HG02938 (cell line): ENCODE measurements around the gene JDP2.

Experiments
- ATAC-seq: cut with Tn5 transposase; IDR thresholded peaks from one replicate; pipeline ENCODE4 v1.9.1; 2021; ENCODE audit warnings: mild to moderate bottlenecking, moderate library complexity; ENCODE audit not compliant: unreplicated experiment

JDP2 gene

DNA sequence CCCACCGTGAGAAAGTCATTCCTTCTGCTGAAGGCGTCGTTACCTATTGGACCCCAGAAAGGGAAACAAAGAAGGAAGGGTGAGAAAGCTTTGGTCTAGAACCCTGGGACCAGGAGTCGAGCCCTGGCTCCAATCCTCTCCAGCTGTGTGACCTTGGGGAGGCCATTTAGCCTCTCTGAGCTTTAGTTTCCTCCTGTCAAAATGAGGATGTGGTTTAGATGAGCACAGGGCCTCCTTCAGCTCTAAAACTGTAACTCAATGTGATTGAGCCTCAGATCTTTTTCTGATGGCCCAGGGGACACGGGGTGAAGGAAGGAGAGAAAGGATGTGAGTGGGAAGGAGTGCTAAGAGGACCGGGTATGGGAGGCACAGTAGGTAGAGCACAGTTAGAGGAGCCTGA lies 7.7 kb downstream of the JDP2 start:
- no peak for ATAC-seq

DNA sequence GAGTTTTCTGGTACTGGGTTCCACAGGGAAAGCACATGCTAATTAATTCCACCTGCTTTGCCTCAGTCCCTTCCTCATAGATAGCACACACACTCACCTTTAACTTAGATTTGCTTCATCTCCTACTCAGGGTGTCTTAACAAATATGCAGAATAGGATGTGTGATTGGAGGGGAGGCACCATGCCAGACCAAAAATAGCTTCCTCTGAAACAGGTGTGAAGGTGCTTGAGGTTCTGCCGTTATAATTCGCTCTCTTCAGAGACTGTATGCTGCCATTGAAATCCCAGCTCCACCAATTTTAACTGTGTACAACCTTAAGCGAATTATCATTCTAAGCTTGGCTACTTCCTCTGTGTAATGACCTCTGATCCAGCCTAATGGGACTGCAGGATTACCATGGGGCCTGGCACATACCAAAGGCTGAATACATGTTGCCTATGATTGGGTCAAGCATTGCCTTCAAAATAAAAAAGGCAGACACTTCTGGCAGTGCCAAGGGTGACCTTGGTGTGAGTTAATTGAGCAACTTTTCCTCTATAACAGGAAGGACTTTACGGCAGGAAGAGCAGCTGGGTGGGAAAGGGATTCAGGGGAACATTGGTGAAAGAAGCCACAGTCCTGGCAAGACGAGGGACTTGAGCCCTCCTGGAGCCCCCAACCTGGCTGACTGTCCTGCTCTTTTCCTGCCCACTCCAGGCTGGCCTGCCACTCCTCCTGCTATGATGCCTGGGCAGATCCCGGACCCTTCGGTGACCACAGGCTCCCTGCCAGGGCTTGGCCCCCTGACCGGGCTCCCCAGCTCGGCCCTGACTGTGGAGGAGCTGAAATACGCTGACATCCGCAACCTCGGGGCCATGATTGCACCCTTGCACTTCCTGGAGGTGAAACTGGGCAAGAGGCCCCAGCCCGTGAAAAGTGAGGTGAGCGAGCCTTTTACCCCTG lies 9.7 kb downstream of the JDP2 start:
- ATAC-seq = no peak

DNA sequence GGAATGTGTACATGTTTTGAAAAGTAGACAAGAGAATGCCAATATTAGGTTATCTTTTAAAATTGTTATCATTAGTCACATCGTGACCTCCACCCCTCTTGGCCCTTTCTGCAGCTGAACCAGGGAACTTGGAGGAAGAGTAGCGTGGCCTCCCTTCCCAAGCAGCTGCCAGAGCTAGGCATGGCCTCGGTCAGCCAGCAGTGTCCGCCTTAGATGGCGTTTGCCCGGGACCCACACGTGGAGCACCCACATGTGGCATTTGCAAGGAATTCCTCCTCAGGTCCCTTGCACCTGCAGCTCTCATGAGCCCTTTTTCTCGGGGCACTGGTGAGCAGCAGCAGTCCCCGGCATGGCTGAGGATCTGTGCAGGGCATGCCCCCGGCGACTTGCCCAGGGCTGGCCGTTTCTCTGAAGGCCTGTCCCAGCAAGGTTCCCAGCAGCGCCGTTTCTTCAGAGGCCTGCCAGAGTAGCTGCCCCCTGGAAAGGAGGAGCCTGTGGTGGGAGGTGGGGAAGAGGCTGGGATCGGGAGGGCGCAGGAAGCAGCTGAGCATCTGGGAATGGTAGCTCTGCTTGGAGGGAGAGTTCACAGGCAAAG lies 10.8 kb downstream of the JDP2 start:
- no peak for ATAC-seq

DNA sequence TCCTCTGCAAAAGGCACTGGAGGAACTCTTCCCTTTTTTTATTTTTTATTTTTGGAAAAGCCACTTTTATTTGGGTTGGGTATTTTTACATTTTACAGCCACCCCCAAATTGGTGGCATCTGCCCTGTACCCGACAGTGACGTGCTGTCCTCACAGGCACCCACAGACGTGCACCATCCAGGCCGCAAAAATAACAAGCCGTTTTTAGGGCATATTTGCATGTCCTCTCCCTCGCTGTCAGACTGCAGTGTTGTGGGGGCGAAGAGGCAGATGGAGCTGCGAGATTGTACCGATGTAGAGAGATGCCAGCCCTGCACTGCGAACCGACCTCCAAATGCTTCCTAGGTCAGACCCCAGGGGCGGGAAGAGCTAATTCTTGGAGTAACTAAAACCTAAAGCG lies 12.2 kb downstream of the JDP2 start:
- ATAC-seq = no peak

DNA sequence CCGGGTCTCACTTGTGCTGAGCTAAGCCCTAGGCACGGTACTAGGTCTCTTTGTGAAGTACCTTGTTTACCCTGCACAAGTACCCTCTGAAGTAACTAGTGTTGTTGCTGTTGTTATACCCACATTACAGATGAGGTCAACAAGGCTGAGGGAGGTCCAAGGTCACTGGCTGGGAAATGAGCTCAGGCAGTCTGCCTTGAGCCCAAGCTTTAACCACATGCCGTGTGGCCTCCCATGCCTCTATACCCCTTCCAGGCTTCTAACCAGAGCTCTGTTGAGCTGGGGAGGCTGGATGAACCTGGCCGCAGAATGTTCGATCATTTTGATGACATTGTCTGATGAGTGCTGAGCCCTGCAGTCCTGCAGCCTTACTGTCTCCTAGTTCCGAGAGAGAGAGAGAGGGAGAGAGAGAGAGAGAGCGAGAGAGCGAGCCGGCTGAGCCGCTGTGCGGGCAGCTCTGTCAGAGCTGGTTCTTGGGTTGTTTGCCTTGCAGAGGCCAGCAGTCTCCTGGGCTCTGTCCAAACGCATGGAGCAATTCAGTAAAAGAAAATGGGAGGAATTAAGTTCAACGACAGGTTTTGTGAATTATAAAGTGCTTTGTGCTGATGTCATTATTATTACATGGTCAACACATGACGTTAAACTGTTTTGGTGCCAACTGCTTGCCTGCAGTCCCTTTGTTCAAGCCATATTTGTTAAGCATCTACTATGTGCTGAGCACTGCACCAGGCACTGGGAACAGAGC lies 13.1 kb downstream of the JDP2 start:
- ATAC-seq = no peak

DNA sequence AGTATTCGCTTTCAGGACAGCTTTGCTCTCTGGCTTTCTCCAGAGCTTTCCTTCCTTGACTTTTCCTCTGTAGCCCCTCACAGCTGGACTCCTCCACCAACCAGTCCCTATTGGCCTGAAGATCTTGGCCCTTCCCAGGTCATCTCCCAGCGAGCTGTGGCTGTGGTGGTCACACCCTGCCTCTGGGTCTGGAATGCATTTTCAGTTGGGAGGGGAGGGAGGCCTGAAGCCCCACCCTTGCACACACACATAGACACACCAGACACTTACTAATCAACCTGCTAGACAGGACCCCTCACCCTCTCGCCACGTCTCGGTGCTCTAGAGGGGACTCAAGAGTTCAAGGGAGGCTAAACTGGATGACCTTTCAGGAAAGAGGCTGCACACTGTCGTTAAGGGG lies 13.9 kb downstream of the JDP2 start:
- ATAC-seq = no peak

- ATAC-seq = no peak
These were observed 14.3 kb downstream of the JDP2 start for GRCh38 chr14:75442166-75442565.

GRCh38 chr14:75442642-75443041 lies 14.8 kb downstream of the JDP2 start:
- no peak for ATAC-seq

- no peak for ATAC-seq
These were observed 15.6 kb downstream of the JDP2 start for GRCh38 chr14:75443203-75443969.

DNA sequence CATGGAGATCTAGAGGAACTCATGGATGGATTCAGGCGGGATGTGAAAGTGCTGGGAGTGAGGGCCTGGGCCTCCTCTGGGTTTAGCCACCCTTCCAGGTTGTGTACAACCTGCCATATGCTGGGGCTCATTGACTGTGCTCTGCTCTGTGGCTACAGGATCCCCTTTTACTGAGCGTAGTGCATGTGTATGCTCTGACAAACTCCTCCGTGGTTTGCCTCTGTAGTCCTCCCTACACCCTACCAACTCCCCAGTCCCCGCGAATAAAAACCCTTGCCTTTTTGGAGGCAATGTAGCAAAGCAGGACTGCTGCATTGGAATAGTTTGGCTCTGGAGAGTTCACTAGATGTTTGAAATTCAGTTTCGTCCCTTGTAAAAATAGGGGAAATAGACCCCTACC lies 17.4 kb downstream of the JDP2 start:
- no peak for ATAC-seq

GRCh38 chr14:75445963-75446362 lies 18.1 kb downstream of the JDP2 start:
- no peak for ATAC-seq

DNA sequence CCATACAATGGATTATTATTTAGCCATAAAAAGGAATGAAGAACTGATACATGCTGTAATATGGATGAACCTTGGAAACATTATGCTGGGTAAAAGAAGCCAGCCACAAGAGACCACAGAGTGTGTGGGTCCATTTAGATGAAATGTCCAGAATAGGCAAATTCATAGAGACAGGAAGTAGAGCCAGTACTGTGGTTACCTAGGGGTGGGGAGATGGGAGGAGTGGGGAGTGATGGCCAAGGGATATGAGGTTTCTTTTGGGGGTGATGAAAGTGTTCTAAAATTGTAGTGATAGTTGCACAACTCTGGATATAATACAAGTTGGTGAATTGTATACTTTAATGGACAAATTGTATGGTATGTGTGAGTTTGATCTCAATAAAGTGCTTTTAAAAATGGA lies 18.6 kb downstream of the JDP2 start:
- ATAC-seq = no peak

DNA sequence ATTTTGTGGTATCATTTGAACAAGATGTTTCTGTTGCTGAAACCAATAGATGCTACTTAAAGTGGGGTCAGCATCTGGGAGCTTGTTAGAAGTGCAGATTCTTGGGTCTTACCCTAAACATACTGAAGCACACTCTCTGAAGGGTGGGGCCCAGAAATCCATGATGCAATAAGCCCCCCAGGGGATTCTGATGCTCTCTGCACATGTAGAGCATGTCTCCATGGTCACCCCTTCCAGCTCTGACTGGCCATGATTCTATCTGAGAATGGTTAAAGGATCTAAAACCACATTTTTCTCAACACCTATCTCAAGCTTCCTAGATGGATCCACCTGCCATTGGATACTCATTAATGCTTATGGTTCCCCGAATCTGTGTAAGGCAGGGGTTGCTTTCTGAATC lies 20.4 kb downstream of the JDP2 start:
- ATAC-seq = no peak

GRCh38 chr14:75449036-75449435 lies 21.2 kb downstream of the JDP2 start:
- ATAC-seq = no peak

- ATAC-seq = no peak
These were observed 21.9 kb downstream of the JDP2 start for GRCh38 chr14:75449696-75450095.

DNA sequence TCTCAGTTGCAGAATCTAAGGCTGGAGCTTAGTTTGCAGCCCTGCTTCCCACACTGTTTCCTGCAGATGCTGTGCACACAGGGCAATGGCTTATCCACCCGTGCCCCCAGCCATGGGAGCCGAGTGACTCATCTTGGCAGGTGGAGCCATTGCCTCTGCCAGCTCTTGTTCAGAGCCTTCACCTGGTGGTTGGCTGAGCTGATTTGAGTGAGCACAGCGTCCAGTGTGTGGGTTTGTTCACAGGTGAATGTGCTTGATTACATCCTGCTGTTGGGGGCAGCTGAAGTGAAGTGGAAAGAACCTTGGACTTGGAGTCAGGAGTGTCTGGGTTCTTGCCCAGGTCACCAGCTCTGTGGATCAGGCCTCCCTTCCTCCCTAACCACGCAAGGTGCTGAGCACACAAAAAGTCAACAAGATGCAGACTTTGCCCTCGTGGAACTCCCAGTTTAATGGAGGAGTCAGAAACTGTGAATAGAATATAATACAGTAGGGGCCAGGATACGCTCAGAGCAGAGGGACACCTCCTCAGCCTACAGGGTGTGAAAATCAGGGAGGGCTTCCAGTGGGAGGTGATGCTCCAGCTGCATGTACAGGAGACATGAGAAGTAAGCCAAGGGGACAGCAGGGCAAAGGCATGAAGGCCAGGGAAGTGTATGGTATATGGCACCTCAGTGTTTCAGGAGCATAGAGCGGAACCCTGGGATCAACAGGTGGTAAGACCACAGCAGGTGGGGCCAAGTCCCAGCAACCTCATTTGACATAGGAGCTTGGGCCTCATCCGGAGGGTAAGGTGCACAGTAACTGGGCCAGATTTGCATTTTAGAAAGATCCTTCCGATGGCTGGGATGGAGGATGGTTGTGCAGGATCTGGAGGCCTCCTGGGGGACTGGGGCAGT lies 22.8 kb downstream of the JDP2 start:
- no peak for ATAC-seq

DNA sequence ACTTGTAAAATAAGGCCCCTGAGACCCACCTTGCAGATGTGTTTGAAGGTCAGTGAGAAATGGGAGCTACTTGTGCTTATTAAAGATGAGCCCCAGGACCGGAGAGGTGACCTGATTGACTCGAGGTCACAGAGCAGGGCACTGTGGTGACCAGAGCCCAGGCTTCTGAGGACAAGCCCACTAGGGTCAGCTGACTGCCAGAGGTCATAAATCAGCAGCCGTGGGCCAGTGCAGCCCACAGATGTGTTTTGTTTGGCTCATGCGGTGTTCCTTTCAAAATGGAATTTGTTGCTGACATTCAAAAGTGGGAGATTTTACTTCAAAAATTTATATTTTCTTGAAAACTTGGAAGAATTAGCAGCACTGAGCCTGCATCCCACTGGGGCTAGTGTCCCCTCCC lies 24.5 kb downstream of the JDP2 start:
- no peak for ATAC-seq

DNA sequence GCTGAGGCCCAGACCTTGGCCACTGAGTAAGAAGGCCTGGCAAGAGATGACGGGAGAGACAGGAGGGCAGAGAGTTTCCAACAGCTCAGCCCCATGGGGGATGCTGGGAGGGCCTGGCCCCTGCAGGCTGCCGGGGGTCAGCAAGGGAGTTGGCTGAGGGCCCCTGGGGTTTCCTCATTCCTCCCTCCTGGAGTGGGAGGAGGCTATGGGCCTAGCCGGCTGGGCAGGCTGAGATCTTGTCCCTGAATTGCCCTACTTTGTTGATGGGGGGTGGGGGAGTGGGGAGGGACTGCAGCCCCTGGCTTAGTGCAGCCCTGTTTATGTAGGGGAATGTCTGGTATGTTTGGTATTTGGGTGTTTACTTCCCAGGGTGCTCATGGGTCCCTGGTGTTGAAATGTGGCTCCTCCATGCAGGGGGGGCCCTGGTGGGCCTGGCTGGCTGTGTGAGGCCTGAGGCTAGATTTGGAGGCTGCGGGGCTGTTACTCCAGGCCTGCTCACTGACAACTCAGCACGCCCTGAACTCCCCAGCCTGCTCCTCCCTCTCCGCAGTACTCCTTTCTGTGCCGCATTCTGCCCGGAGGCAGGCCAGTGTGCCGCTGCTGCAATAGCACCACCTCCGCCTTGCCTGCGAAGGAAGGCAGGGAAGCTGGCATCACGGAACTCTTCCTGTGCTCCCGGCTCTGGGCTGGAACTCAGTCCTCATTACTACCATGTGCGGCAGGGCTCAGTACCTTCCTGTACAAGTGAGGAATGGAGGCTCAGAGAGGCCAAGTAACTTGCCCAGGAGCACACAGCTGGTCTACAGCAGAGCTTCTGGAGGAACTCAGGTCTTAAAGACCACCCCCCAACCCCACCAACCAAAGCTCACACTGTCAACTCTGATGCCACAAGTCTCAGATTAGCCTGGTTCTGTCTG lies 25.3 kb downstream of the JDP2 start:
- ATAC-seq = no peak

- peak; percentile 59 for ATAC-seq
These were observed 26.1 kb downstream of the JDP2 start for GRCh38 chr14:75453817-75454434.
